ENCODE data around the gene JPT1.
"Not testable (repeated sequence)": the region's sequence is repeated elsewhere in the genome, so short reads cannot be mapped to it uniquely, and the experiment has no call there.

Gene JPT1

GRCh38 chr17:75128694-75129505, 25.4 kb downstream of the JPT1 start:
- no peak for DNase-seq (ENCODE audit: low read depth)
- TF ChIP-seq CTCF (IDR thresholded peaks at IDR 0.05; ENCODE audit: insufficient read depth, low read depth, low read length, missing control alignments) = no peak
- no peak overlapping the region for H3K4me3 ChIP-seq (ENCODE audit: low read length)

- not testable (repeated sequence) for H3K4me3 ChIP-seq (ENCODE audit: low read length); DNase-seq (ENCODE audit: low read depth)
Observed at GRCh38 chr17:75127936-75128335, 26.4 kb downstream of the JPT1 start.

GRCh38 chr17:75126954-75127353, 27.4 kb downstream of the JPT1 start:
- no peak for DNase-seq (ENCODE audit: low read depth)
- TF ChIP-seq CTCF (IDR thresholded peaks at IDR 0.05; ENCODE audit: insufficient read depth, low read depth, low read length, missing control alignments) = no peak
- H3K4me3 ChIP-seq (ENCODE audit: low read length) = no peak overlapping the region

- TF ChIP-seq CTCF (IDR thresholded peaks at IDR 0.05; ENCODE audit: insufficient read depth, low read depth, low read length, missing control alignments) = no peak
- no peak for DNase-seq (ENCODE audit: low read depth)
- no peak overlapping the region for H3K4me3 ChIP-seq (ENCODE audit: low read length)
Observed at GRCh38 chr17:75125984-75126383, 28.3 kb downstream of the JPT1 start.

- TF ChIP-seq CTCF (IDR thresholded peaks at IDR 0.05; ENCODE audit: insufficient read depth, low read depth, low read length, missing control alignments) = no peak
- no peak for DNase-seq (ENCODE audit: low read depth)
- no peak overlapping the region for H3K4me3 ChIP-seq (ENCODE audit: low read length)
Observed at GRCh38 chr17:75124819-75125162, 29.5 kb downstream of the JPT1 start.

GRCh38 chr17:75124041-75124818, 30.1 kb downstream of the JPT1 start:
- no peak overlapping the region for H3K4me3 ChIP-seq (ENCODE audit: low read length)
- TF ChIP-seq CTCF (IDR thresholded peaks at IDR 0.05; ENCODE audit: insufficient read depth, low read depth, low read length, missing control alignments) = no peak

GRCh38 chr17:75118307-75118706, 36.0 kb downstream of the JPT1 start:
- no peak for DNase-seq (ENCODE audit: low read depth)
- no peak for TF ChIP-seq CTCF (IDR thresholded peaks at IDR 0.05; ENCODE audit: insufficient read depth, low read depth, low read length, missing control alignments)

More at GRCh38 chr17:75124041-75124818, 30.1 kb downstream of the JPT1 start:
- peak; percentile 99 for DNase-seq (ENCODE audit: low read depth)

More at GRCh38 chr17:75118307-75118706, 36.0 kb downstream of the JPT1 start:
- no peak overlapping the region for H3K4me3 ChIP-seq (ENCODE audit: low read length)
